GM13977 (cell line): ENCODE results near the gene PIAS2.

Experiments used
- DNase-seq: peaks from one replicate; pipeline ENCODE4 v3.0.0; 2012; ENCODE audit warnings: low spot score
- CTCF ChIP-seq: IDR thresholded peaks from 2 replicates; pipeline ENCODE4 v1.5.1; 2012; ENCODE audit warnings: mild to moderate bottlenecking, control low read depth; ENCODE audit not compliant: insufficient read depth; ENCODE audit errors: extremely low read depth, missing control alignments
- in situ Hi-C: fragments of 300-500 bp; cut with MboI; formaldehyde crosslinking; loops from one replicate; pipeline ENCODE4 v1.12.0; 2022; ENCODE audit warnings: low sequenced_read_pairs, low pct_unique_long_range_greater_than_20kb, mixed read lengths, inconsistent platforms; ENCODE audit not compliant: unreplicated experiment

Gene PIAS2

GRCh38 chr18:46899274-46899948 lies 17.9 kb downstream of the PIAS2 start:
- in situ Hi-C loops: no loop called here
- DNase-seq: peak; percentile 23
- no peak for TF ChIP-seq CTCF

GRCh38 chr18:46894124-46894523 lies 23.2 kb downstream of the PIAS2 start:
- no peak for TF ChIP-seq CTCF
- in situ Hi-C loops: no loop called here
- no peak for DNase-seq

GRCh38 chr18:46893360-46893759 lies 23.9 kb downstream of the PIAS2 start:
- DNase-seq: no peak
- TF ChIP-seq CTCF: no peak
- in situ Hi-C loops: no loop called here

GRCh38 chr18:46892842-46893241 lies 24.5 kb downstream of the PIAS2 start:
- TF ChIP-seq CTCF: no peak
- peak; percentile 29 for DNase-seq
- in situ Hi-C loops: no loop called here

- in situ Hi-C loops: no loop called here
- TF ChIP-seq CTCF: no peak
These were observed 25.5 kb downstream of the PIAS2 start for GRCh38 chr18:46891742-46892214.

GRCh38 chr18:46888965-46889364 lies 28.3 kb downstream of the PIAS2 start:
- no peak for DNase-seq
- in situ Hi-C loops: no loop called here
- TF ChIP-seq CTCF: no peak

More at GRCh38 chr18:46891742-46892214, 25.5 kb downstream of the PIAS2 start:
- DNase-seq: peak; percentile 71
